T-helper 2 cell treated with Interferon-gamma antibody and Interleukin-4, amounts not matched to agents 5 μg/mL and 100 μg/mL, for 36 hours (primary cell): ENCODE data around the gene ERV3-1.
"Not testable (repeated sequence)": the region's sequence is repeated elsewhere in the genome, so short reads cannot be mapped to it uniquely, and the experiment has no call there.

ENCODE experiments used
- DNase-seq: peaks from one replicate; pipeline ENCODE4 v3.0.0; 2021; ENCODE audit warnings: low spot score
- H3K27ac Mint-ChIP-seq: one replicate; pipeline ENCODE4 v1.8.0; 2021; ENCODE audit warnings: mild to moderate bottlenecking, mixed read lengths
- H3K27me3 Mint-ChIP-seq: one replicate; pipeline ENCODE4 v1.8.0; 2021; ENCODE audit warnings: low read depth, mixed read lengths
- H3K36me3 Mint-ChIP-seq: one replicate; pipeline ENCODE4 v1.8.0; 2021; ENCODE audit warnings: low read depth, mixed read lengths
- H3K4me1 Mint-ChIP-seq: one replicate; pipeline ENCODE4 v1.8.0; 2021; ENCODE audit warnings: low read depth, mixed read lengths
- H3K4me3 Mint-ChIP-seq: one replicate; pipeline ENCODE4 v1.8.0; 2022; ENCODE audit warnings: mild to moderate bottlenecking, moderate library complexity, mixed read lengths
- H3K9me3 Mint-ChIP-seq: one replicate; pipeline ENCODE4 v1.8.0; 2021; ENCODE audit warnings: mixed read lengths

The ERV3-1 gene

GRCh38 chr7:65025023-65025422 lies 18.5 kb upstream of the ERV3-1 start:
- not testable (repeated sequence) for H3K36me3 Mint-ChIP-seq, H3K9me3 Mint-ChIP-seq, H3K4me1 Mint-ChIP-seq, H3K4me3 Mint-ChIP-seq, H3K27ac Mint-ChIP-seq, H3K27me3 Mint-ChIP-seq, DNase-seq

DNA sequence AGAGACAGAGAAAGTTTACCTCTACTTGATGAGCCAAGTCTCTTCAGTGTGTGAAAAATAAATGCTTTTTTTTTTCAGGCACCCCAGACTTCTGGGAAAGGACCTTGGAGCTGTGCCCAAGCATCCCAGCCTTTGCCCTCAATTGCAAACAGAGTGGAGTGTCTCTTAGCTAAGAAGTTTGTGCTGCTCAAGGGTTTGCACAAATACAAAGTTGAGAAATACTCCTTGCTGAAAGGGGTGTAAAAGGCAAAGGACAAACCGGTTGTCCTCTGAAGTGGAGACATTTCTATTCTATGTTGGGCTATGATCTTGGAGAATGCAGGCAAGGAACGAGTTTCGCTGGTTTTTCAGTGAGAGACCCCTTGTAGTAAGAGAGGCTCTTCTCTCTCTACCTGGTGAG lies 14.5 kb upstream of the ERV3-1 start:
- H3K4me1 Mint-ChIP-seq, DNase-seq, H3K4me3 Mint-ChIP-seq, H3K27me3 Mint-ChIP-seq, H3K27ac Mint-ChIP-seq, H3K9me3 Mint-ChIP-seq, H3K36me3 Mint-ChIP-seq: not testable (repeated sequence)

DNA sequence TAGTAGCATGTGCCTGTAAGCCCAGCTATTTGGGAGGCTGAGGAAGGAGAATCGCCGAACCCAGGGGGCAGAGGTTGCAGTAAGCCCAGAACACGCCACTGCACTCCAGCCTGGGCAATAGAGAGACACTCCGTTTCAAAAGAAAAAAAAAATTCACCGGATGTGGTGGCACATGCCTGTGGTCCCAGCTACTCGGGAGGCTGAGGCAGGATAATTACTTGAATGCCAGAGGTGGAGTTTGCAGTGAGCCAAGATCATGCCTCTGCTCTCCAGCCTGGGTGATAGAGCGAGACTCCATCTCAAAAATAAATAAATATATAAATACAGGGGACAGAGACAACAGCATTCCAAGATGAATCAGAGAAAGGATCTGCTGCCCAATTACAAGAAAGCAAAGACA lies 3.4 kb upstream of the ERV3-1 start:
- Mint-ChIP-seq H3K36me3 (peaks cover 14% of the 10 kb centered on the region), H3K4me1 (peaks cover 16% of the 10 kb centered on the region), H3K9me3 (peaks cover 13% of the 10 kb centered on the region)
- H3K27me3 Mint-ChIP-seq, DNase-seq, H3K4me3 Mint-ChIP-seq, H3K27ac Mint-ChIP-seq: not testable (repeated sequence)

DNA sequence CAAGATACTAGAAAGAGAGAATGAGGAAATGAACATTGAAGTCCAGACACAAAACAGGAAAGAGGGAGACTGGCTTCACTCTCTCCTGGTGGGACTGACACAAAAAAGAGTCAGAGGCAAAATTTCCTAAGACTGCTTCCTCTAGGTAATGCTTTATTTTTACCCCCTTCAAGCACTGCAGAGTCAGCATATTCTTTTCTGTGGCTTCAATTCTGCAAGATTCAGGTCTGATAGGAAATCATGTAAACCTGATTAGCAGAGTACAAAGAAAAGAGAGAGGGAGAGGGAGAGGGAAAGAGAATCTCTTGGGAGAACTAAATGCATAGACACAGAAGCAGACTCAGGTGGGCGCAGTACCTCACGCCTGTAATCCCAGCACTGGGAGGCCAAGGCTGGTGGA lies 2.9 kb upstream of the ERV3-1 start:
- peaks cover 18% of the 10 kb centered on the region for H3K9me3 Mint-ChIP-seq

DNA sequence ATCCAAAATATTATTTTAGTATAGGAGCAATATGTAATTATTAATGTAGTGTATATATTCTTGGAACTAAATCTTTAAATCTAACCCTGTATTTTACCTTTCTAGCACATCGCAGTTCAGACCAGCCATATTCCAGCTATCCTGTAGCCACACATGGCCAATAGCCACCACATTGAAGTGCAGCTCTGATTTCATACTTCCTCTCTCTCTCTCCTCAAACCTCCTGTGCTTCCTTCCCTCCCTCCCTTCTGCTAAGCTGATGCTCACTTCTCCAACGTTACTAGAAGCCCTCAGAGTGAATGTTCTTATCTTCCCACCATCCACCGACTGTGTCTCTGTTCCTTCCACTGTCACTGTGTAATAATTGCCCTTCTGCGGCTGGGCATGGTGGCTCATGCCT lies 549 bp upstream of the ERV3-1 start:
- H3K27me3 Mint-ChIP-seq, DNase-seq: not testable (repeated sequence)
- Mint-ChIP-seq H3K9me3 (peaks cover 28% of the 10 kb centered on the region), H3K27ac (peak overlapping the region; percentile 91), H3K4me3 (peak overlapping the region; percentile 92), H3K4me1 (peaks cover 22% of the 10 kb centered on the region), H3K36me3 (peaks cover 39% of the 10 kb centered on the region)

More for the DNA sequence above, 2.9 kb upstream of the ERV3-1 start:
- Mint-ChIP-seq H3K36me3 (peaks cover 19% of the 10 kb centered on the region), H3K4me1 (peaks cover 20% of the 10 kb centered on the region)
- DNase-seq, H3K4me3 Mint-ChIP-seq, H3K27ac Mint-ChIP-seq, H3K27me3 Mint-ChIP-seq: not testable (repeated sequence)

DNA sequence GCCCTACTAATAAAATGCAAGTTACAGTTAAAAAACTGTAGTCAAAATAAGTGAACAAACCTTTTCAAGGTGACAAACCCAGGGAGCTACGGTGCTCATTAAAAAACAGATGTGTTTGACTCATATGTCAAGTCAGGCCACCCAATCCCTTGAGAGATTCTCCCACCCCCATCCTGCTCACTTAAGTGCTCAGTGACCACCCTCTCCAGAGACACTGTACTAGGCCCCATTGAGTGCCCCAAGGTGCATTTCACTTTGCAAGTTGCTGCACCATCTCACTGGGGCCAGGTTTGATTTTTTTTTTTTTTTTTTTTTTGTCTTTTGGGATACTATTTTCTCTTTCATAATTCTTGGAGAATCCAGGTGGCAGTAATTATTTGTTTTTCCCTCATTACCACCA lies 1.9 kb downstream of the ERV3-1 start:
- H3K9me3 Mint-ChIP-seq = peaks cover 47% of the 10 kb centered on the region
- no peak overlapping the region for H3K27ac Mint-ChIP-seq
- no peak for DNase-seq
- no peaks in the 10 kb centered on the region for H3K27me3 Mint-ChIP-seq
- peaks cover 23% of the 10 kb centered on the region for H3K4me1 Mint-ChIP-seq
- peak overlapping the region; percentile 92 for H3K4me3 Mint-ChIP-seq
- H3K36me3 Mint-ChIP-seq = peaks cover 62% of the 10 kb centered on the region

DNA sequence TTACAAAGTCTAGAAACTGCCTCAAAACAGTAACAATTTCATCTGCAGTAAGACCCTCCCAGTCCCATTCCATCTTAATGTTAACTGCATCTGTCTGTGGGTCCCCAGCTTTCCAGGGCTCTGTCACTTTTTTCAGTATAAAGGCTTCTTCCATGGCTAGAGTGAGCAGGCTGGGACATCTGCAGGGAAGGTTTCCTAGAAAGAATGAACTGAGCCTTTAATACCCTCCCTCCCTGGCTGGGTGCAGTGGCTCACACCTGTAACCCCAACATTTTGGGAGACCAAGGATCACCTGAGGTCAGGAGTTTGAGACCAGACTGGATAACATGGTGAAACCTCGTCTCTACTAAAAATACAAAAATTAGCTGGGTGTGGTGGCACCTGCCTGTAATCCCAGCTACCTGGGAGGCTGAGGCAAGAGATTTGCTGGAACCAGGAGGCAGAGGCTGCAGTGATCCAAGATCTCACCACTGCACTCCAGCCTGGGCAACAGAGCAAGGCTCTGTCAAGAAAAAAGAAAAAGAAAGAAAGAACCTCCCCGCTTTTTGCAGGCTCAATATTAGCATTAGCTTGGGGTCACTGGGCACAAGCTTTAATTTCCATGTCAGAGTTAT lies 3.4 kb downstream of the ERV3-1 start:
- Mint-ChIP-seq H3K27ac (no peak overlapping the region), H3K4me3 (no peak overlapping the region), H3K4me1 (peaks cover 23% of the 10 kb centered on the region), H3K36me3 (peaks cover 77% of the 10 kb centered on the region), H3K9me3 (peaks cover 62% of the 10 kb centered on the region), H3K27me3 (no peaks in the 10 kb centered on the region)
- DNase-seq = no peak

DNA sequence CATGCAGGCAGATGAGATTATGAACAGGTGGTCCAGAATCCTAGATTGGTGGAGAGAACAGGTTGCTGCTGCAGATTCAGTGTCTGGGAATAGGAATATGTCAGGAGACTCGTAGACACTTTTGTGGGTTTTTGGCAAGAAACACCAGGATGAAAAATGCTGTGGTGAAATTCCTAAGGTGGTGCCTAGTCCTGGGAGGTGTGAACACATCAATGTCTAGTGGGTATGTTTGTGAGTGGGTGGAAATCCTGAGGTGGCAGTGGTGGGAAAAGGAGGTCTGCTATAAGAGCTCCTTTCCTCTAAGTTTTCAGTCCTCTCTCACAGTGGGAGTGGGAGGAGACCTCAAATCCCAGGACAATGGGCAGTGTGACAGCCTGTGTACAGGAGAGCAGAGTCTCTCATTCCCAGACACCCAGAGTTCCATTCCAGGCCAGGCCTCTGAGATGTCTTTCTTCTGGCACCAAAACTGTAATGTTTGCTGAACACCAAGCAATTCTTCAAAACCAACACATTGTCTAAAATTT lies 5.1 kb downstream of the ERV3-1 start:
- peaks cover 77% of the 10 kb centered on the region for H3K9me3 Mint-ChIP-seq

DNA sequence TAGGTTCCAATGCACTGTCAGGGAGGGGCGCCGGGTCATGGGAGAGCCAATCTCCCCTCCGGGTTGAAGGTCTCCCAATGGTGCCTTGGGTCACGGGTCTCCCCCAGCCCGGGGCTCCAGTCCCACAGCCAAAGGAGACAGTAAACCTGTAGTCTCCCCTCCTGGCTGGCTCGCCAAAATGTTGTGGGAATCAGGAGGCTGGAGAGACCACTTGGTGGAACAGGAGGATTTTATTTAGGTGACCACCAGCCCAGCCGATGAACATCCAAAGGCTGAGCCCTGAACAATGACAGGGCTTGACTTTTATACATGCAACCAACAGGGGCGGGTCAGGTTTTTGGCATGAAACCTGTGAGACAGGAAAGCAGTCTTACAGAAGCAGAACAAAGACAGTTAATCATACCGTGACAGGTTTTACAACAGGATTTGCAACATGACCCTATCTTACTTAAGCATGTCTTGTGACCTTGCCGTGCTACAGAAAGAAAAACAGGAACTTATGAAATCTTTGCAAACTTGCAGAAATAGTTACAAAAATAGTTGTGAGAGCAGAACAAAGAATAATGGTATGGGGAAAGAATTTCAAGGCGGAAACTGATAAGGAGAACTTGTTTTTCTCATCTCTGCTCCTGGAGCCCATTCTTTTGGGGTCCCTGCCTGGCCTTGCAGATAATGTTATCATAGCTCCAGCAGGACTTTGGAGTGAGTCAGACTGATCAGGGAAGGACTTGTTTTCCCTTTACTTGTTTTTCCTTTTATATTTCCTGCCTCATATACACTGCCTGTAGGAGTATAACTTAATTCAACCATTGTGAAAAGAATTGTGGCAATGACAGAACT lies 7.1 kb downstream of the ERV3-1 start:
- peaks cover 3% of the 10 kb centered on the region for H3K4me1 Mint-ChIP-seq
- no peak overlapping the region for H3K4me3 Mint-ChIP-seq
- no peak overlapping the region for H3K27ac Mint-ChIP-seq
- peaks cover 68% of the 10 kb centered on the region for H3K9me3 Mint-ChIP-seq
- no peaks in the 10 kb centered on the region for H3K27me3 Mint-ChIP-seq
- no peak for DNase-seq
- H3K36me3 Mint-ChIP-seq = peaks cover 65% of the 10 kb centered on the region

More for the DNA sequence above, 5.1 kb downstream of the ERV3-1 start:
- DNase-seq = no peak
- H3K27me3 Mint-ChIP-seq = no peaks in the 10 kb centered on the region
- H3K36me3 Mint-ChIP-seq = peaks cover 78% of the 10 kb centered on the region
- peaks cover 17% of the 10 kb centered on the region for H3K4me1 Mint-ChIP-seq
- H3K27ac Mint-ChIP-seq = no peak overlapping the region
- H3K4me3 Mint-ChIP-seq = no peak overlapping the region

DNA sequence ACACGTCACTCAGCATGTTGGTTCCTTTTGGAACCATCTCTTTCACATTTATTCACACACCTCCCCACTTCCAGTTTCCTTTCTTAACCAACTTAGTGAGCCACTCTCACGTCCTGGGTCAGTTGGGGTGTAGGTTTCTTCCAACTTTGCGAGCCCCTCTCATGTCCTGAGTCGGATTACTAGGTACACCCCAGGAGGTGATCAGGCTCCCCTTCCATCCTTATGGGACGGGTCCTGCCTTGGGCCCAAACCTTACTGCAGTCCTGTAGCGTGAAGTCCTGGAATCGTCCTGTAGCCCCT lies 7.7 kb downstream of the ERV3-1 start:
- peaks cover 59% of the 10 kb centered on the region for H3K36me3 Mint-ChIP-seq
- no peak overlapping the region for H3K27ac Mint-ChIP-seq

DNA sequence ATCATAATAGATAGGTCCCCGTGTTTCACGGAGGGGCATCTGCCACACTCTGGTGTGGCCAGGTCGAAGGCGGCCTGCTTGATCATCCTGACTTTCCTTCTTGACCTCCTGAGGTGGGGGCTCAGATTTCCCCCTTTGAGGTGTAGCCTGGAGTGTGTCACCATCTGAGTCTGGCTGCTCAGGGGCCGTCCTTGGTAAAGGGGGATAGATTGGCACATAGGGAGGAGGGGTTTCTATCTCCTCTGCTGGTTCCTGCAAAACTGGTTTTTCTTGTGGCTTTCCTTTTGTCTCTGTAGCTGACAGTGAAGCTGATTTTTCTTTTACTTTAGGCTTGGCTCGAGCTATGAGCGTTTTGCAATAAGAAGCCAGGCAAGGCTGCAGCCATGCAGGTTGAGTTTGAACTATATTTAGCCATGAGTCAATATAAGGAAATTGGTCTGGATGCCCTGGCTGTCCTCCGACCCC lies 8.5 kb downstream of the ERV3-1 start:
- no peak overlapping the region for H3K4me3 Mint-ChIP-seq
- no peak for DNase-seq
- H3K27me3 Mint-ChIP-seq = no peaks in the 10 kb centered on the region
- H3K36me3 Mint-ChIP-seq = peaks cover 51% of the 10 kb centered on the region
- H3K27ac Mint-ChIP-seq = no peak overlapping the region
- peaks cover 1% of the 10 kb centered on the region for H3K4me1 Mint-ChIP-seq
- H3K9me3 Mint-ChIP-seq = peaks cover 70% of the 10 kb centered on the region

More for the DNA sequence above, 7.7 kb downstream of the ERV3-1 start:
- no peak for DNase-seq
- H3K9me3 Mint-ChIP-seq = peaks cover 69% of the 10 kb centered on the region
- H3K4me1 Mint-ChIP-seq = peaks cover 2% of the 10 kb centered on the region
- H3K4me3 Mint-ChIP-seq = no peak overlapping the region
- H3K27me3 Mint-ChIP-seq = no peaks in the 10 kb centered on the region

DNA sequence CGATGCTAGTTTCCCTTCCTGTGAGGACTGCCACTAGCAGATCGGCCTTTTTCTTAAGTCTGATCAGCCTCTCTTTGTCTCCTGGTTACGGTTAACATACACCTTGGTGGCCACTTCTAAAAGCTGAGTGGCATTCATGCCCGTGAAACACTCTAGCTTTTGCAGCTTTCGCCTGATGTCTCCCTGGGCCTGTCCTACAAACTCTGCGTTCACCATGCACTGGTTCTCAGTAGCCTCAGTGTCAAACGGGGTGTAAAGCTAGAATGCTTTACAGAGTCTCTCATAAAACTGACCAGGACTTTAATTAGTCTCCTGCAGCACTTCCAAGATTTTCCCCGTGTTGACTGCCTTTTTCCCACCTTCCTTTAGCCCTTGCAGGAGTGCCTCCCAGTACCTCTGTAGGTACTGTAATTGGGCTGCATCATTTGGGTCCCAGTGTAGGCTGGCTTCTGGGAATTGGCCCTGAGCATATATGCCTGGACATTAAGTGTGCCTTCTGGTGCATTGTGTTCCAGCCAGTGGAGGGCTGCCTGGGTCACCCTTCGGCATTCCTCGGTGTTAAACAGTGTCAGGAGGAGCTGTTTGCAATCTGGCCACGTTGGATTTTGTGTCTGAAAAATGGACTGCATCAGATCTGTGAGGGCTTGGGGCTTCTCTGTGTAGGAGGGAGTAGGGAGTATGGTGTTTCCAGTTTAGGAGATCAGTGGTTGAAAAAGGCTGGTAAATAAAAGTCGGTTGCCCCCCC lies 9.2 kb downstream of the ERV3-1 start:
- Mint-ChIP-seq H3K27ac (no peak overlapping the region), H3K4me1 (peaks cover 1% of the 10 kb centered on the region), H3K9me3 (peaks cover 69% of the 10 kb centered on the region), H3K27me3 (no peaks in the 10 kb centered on the region), H3K4me3 (no peak overlapping the region), H3K36me3 (peaks cover 49% of the 10 kb centered on the region)
- DNase-seq = no peak

- no peak overlapping the region for H3K4me3 Mint-ChIP-seq
Measured at GRCh38 chr7:64996305-64996704, 10.2 kb downstream of the ERV3-1 start.

DNA sequence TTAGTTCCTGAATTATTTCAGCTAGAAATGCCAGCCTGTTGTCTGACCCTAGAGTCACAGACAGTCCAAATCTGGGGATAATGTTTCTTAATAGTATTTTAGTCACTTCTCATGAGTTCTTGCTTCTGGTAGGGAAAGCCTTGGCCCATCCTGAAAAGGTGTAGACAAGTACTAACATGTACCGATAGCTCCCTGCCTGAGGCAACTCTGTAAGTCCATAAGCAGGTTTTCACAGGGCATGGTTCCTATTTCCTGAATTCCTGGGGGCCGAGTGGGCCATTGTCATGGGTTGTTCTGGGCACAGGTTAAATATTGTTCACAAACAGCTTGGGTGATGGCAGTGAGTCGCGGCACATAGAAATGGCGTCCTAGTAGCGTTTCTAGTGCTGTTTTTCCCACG lies 12.6 kb downstream of the ERV3-1 start:
- Mint-ChIP-seq H3K27ac (no peak overlapping the region), H3K27me3 (no peaks in the 10 kb centered on the region), H3K36me3 (peaks cover 31% of the 10 kb centered on the region), H3K9me3 (peaks cover 69% of the 10 kb centered on the region), H3K4me3 (no peak overlapping the region), H3K4me1 (no peaks in the 10 kb centered on the region)
- no peak for DNase-seq

More at GRCh38 chr7:64996305-64996704, 10.2 kb downstream of the ERV3-1 start:
- Mint-ChIP-seq H3K27me3 (no peaks in the 10 kb centered on the region), H3K9me3 (peaks cover 72% of the 10 kb centered on the region), H3K36me3 (peaks cover 44% of the 10 kb centered on the region), H3K27ac (no peak overlapping the region), H3K4me1 (no peaks in the 10 kb centered on the region)
- DNase-seq = no peak
